ENCODE results near the gene GPR137.
A peak's percentile ranks its signal among the peaks of the same experiment; 100 is the strongest.

The GPR137 gene

GRCh38 chr11:64239662-64240434 is 45.8 kb upstream of the GPR137 start:
- no peak for DNase-seq (ENCODE audit: low spot score)
- Histone ChIP-seq H3K27me3 (ENCODE audit: insufficient read depth, poor library complexity, severe bottlenecking) (no peaks in the 10 kb centered on the region), H3K9me3 (ENCODE audit: severe bottlenecking) (no peaks in the 10 kb centered on the region), H3K36me3 (ENCODE audit: low read depth) (peaks cover 37% of the 10 kb centered on the region), H3K4me3 (ENCODE audit: severe bottlenecking) (no peak overlapping the region), H3K4me1 (ENCODE audit: insufficient read depth, poor library complexity, severe bottlenecking) (peaks cover 14% of the 10 kb centered on the region), H3K27ac (ENCODE audit: poor library complexity, severe bottlenecking) (peak overlapping the region; percentile 98)
- no peak for TF ChIP-seq CTCF (IDR thresholded peaks at IDR 0.05; ENCODE audit: poor library complexity, severe bottlenecking)
- ATAC-seq (ENCODE audit: low read depth): no peak

- Histone ChIP-seq H3K4me1 (ENCODE audit: insufficient read depth, poor library complexity, severe bottlenecking) (peaks cover 14% of the 10 kb centered on the region), H3K36me3 (ENCODE audit: low read depth) (peaks cover 40% of the 10 kb centered on the region), H3K4me3 (ENCODE audit: severe bottlenecking) (peak within 1 kb of the TSS; percentile 59), H3K27me3 (ENCODE audit: insufficient read depth, poor library complexity, severe bottlenecking) (no peaks in the 10 kb centered on the region), H3K27ac (ENCODE audit: poor library complexity, severe bottlenecking) (peak within 1 kb of the TSS; percentile 98), H3K9me3 (ENCODE audit: severe bottlenecking) (no peaks in the 10 kb centered on the region)
- DNase-seq (ENCODE audit: low spot score) (peak; percentile 98), ATAC-seq (ENCODE audit: low read depth) (peak; percentile 50)
- TF ChIP-seq CTCF (IDR thresholded peaks at IDR 0.05; ENCODE audit: poor library complexity, severe bottlenecking): no peak
Observed at GRCh38 chr11:64240435-64241240, 45.0 kb upstream of the GPR137 start, which contains the start of gene FKBP2. TSS of gene FKBP2 (plus strand) at chr11:64241095. CDS start at chr11:64242388, 1,293 bp downstream.

- TF ChIP-seq CTCF (IDR thresholded peaks at IDR 0.05; ENCODE audit: poor library complexity, severe bottlenecking): no peak
- Histone ChIP-seq H3K4me3 (ENCODE audit: severe bottlenecking) (peak overlapping the region; percentile 59), H3K36me3 (ENCODE audit: low read depth) (peaks cover 37% of the 10 kb centered on the region), H3K27me3 (ENCODE audit: insufficient read depth, poor library complexity, severe bottlenecking) (no peaks in the 10 kb centered on the region), H3K27ac (ENCODE audit: poor library complexity, severe bottlenecking) (peak overlapping the region; percentile 98), H3K4me1 (ENCODE audit: insufficient read depth, poor library complexity, severe bottlenecking) (peaks cover 14% of the 10 kb centered on the region), H3K9me3 (ENCODE audit: severe bottlenecking) (no peaks in the 10 kb centered on the region)
- ATAC-seq (ENCODE audit: low read depth) (peak; percentile 59), DNase-seq (ENCODE audit: low spot score) (peak; percentile 98)
Observed at GRCh38 chr11:64241241-64241490, 44.5 kb upstream of the GPR137 start.

- no peaks in the 10 kb centered on the region for H3K9me3 ChIP-seq (ENCODE audit: severe bottlenecking)
- H3K27me3 ChIP-seq (ENCODE audit: insufficient read depth, poor library complexity, severe bottlenecking): no peaks in the 10 kb centered on the region
- peaks cover 37% of the 10 kb centered on the region for H3K36me3 ChIP-seq (ENCODE audit: low read depth)
- peak overlapping the region; percentile 98 for H3K27ac ChIP-seq (ENCODE audit: poor library complexity, severe bottlenecking)
- TF ChIP-seq CTCF (IDR thresholded peaks at IDR 0.05; ENCODE audit: poor library complexity, severe bottlenecking): no peak
- peak overlapping the region; percentile 59 for H3K4me3 ChIP-seq (ENCODE audit: severe bottlenecking)
- H3K4me1 ChIP-seq (ENCODE audit: insufficient read depth, poor library complexity, severe bottlenecking): peaks cover 14% of the 10 kb centered on the region
- ATAC-seq (ENCODE audit: low read depth): peak; percentile 11
- no peak for DNase-seq (ENCODE audit: low spot score)
Observed at GRCh38 chr11:64241491-64242374, 43.9 kb upstream of the GPR137 start.

Measured in RWPE2 (cell line).